Measurements from ENCODE around the gene EVI5. TPM values are rescaled to one million over a fixed set of nuclear protein-coding genes. Genes with fewer than 3 reads are reported as not detected.

Gene EVI5
- total RNA-seq, 2 donors from 2014 or later: 20.8 to 29.0 TPM

DNA sequence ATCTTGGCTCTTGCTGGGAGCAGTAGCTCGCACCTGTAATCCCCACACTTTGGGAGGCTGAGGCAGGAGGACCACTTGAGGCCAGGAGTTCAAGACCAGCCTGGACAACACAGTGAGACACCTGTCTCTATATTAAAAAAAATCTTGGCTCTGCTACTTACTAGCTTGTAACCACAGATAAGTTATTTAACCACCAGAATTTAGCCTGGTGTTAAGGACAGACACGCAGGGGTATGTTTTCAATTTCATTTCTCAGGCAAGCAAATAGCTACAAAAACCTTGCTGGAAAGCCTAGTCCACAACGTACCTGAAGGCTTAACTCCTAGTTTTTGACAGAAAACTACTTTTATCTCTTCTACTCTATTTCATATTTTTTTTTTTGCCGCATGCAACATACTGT, 273.4 kb downstream of the EVI5 start:
- no peaks in the 10 kb centered on the region for H3K9me3 Mint-ChIP-seq
- H3K4me3 ChIP-seq (ENCODE audit: low read length): no peak overlapping the region
- DNase-seq: no peak
- H3K4me3 Mint-ChIP-seq: no peak overlapping the region
- 94 to 97% methylated on average over 4 of the region's 4 CpGs for WGBS, 2 experiments (ENCODE audit: insufficient coverage in 1 of 2, insufficient read length in 1 of 2)
- H3K9ac ChIP-seq (ENCODE audit: extremely low read depth, low read length, poor library complexity, severe bottlenecking): no peak overlapping the region
- no peak overlapping the region for H3K27ac Mint-ChIP-seq
- peaks cover 3% of the 10 kb centered on the region for H3K36me3 Mint-ChIP-seq (ENCODE audit: low read depth)
- peaks cover 3% of the 10 kb centered on the region for H3K36me3 ChIP-seq (ENCODE audit: control insufficient read depth, insufficient read depth, low read length)
- H3K27ac ChIP-seq (ENCODE audit: low read depth, low read length): no peak overlapping the region
- TF ChIP-seq, protein P1, sequence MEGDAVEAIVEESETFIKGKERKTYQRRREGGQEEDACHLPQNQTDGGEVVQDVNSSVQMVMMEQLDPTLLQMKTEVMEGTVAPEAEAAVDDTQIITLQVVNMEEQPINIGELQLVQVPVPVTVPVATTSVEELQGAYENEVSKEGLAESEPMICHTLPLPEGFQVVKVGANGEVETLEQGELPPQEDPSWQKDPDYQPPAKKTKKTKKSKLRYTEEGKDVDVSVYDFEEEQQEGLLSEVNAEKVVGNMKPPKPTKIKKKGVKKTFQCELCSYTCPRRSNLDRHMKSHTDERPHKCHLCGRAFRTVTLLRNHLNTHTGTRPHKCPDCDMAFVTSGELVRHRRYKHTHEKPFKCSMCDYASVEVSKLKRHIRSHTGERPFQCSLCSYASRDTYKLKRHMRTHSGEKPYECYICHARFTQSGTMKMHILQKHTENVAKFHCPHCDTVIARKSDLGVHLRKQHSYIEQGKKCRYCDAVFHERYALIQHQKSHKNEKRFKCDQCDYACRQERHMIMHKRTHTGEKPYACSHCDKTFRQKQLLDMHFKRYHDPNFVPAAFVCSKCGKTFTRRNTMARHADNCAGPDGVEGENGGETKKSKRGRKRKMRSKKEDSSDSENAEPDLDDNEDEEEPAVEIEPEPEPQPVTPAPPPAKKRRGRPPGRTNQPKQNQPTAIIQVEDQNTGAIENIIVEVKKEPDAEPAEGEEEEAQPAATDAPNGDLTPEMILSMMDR (conservative IDR thresholded peaks at IDR 0.05): no peak
- no peaks in the 10 kb centered on the region for H3K4me1 Mint-ChIP-seq
- H3K27me3 ChIP-seq (ENCODE audit: control insufficient read depth, insufficient read depth, low read length, poor library complexity, severe bottlenecking): no peaks in the 10 kb centered on the region
- no peaks in the 10 kb centered on the region for H3K27me3 Mint-ChIP-seq (ENCODE audit: insufficient read depth)
- no peaks in the 10 kb centered on the region for H3K4me1 ChIP-seq (ENCODE audit: control insufficient read depth, insufficient read depth, low read length)
- H3K9me3 ChIP-seq (ENCODE audit: control insufficient read depth, low read length): no peaks in the 10 kb centered on the region

GRCh38 chr1:92509619-92510018, 275.3 kb downstream of the EVI5 start:
- no peak overlapping the region for H3K9ac ChIP-seq (ENCODE audit: extremely low read depth, low read length, poor library complexity, severe bottlenecking)
- TF ChIP-seq, protein P1 (conservative IDR thresholded peaks at IDR 0.05): no peak
- H3K4me1 ChIP-seq (ENCODE audit: control insufficient read depth, insufficient read depth, low read length): no peaks in the 10 kb centered on the region
- H3K9me3 Mint-ChIP-seq: no peaks in the 10 kb centered on the region
- H3K9me3 ChIP-seq (ENCODE audit: control insufficient read depth, low read length): no peaks in the 10 kb centered on the region
- H3K27me3 ChIP-seq (ENCODE audit: control insufficient read depth, insufficient read depth, low read length, poor library complexity, severe bottlenecking): no peaks in the 10 kb centered on the region
- no peak overlapping the region for H3K27ac Mint-ChIP-seq
- H3K36me3 Mint-ChIP-seq (ENCODE audit: low read depth): peaks cover 3% of the 10 kb centered on the region
- no peak for DNase-seq
- H3K4me1 Mint-ChIP-seq: no peaks in the 10 kb centered on the region
- WGBS, 2 experiments (ENCODE audit: insufficient coverage in 1 of 2, insufficient read length in 1 of 2): 92% methylated on average over 1 of the region's 1 CpG; no CpG with 5 or more reads in 1 of the 2 experiments
- no peak overlapping the region for H3K27ac ChIP-seq (ENCODE audit: low read depth, low read length)
- no peak overlapping the region for H3K4me3 ChIP-seq (ENCODE audit: low read length)
- H3K27me3 Mint-ChIP-seq (ENCODE audit: insufficient read depth): no peaks in the 10 kb centered on the region
- H3K4me3 Mint-ChIP-seq: no peak overlapping the region
- H3K36me3 ChIP-seq (ENCODE audit: control insufficient read depth, insufficient read depth, low read length): peaks cover 3% of the 10 kb centered on the region

DNA sequence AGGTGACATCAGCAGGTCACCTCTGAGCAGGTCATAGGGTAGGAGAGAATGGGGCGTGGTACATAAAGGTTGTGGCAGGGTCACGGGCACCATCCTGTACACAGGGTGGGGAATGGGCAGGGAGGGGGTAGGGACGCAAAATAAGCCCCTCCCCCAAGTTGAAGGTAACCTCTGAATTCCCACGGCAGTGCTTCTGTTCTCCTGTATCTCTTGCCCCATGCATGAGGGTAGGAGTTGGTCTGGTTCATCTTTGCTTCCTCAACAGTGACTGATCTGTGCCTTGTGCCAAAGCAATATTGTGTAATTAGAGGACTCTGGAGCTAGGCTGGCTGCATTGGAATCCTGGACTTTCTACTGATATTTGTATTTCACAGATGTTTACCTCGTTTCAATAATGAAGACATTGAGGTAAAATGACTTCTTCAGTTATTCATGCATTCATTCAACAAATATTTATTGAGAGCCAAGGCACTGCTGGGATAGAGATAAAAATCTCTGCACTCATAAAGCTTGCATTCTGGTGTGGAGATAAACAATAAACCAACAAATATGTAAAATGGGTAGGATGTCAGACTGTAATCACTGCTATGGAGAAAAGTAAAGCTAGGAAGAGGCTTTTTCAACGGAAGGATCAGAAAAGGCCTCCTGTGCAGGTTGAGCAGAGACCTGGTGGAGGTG, 279.8 kb downstream of the EVI5 start:
- DNase-seq: no peak
- Histone ChIP-seq H3K27me3 (ENCODE audit: control insufficient read depth, insufficient read depth, low read length, poor library complexity, severe bottlenecking) (no peaks in the 10 kb centered on the region), H3K4me1 (ENCODE audit: control insufficient read depth, insufficient read depth, low read length) (no peaks in the 10 kb centered on the region), H3K36me3 (ENCODE audit: control insufficient read depth, insufficient read depth, low read length) (no peaks in the 10 kb centered on the region), H3K27ac (ENCODE audit: low read depth, low read length) (no peak overlapping the region), H3K9ac (ENCODE audit: extremely low read depth, low read length, poor library complexity, severe bottlenecking) (no peak overlapping the region), H3K9me3 (ENCODE audit: control insufficient read depth, low read length) (no peaks in the 10 kb centered on the region), H3K4me3 (ENCODE audit: low read length) (no peak overlapping the region)
- Mint-ChIP-seq H3K4me3 (no peak overlapping the region), H3K27ac (no peak overlapping the region), H3K36me3 (ENCODE audit: low read depth) (no peaks in the 10 kb centered on the region), H3K4me1 (no peaks in the 10 kb centered on the region), H3K27me3 (ENCODE audit: insufficient read depth) (no peaks in the 10 kb centered on the region), H3K9me3 (no peaks in the 10 kb centered on the region)
- WGBS, 2 experiments (ENCODE audit: insufficient coverage in 1 of 2, insufficient read length in 1 of 2): 90% methylated on average over 6 of the region's 6 CpGs; no CpG with 5 or more reads in 1 of the 2 experiments
- TF ChIP-seq, protein P1 (conservative IDR thresholded peaks at IDR 0.05): no peak

Data from endodermal cell (in vitro differentiated cells).